Stimulated activated CD4-positive, alpha-beta T cell treated with anti-CD3 and anti-CD28 coated beads, TNF-alpha, amount 100 ng/mL, for 4 hours (primary cell): Measurements from ENCODE around the gene GNPTAB.

ENCODE experiments used
- DNase-seq, 3 experiments: peaks; one replicate each; pipeline ENCODE4 v3.0.0-alpha.2; 2020; ENCODE audit warnings: low read depth in 3 of 3

Gene GNPTAB

DNA sequence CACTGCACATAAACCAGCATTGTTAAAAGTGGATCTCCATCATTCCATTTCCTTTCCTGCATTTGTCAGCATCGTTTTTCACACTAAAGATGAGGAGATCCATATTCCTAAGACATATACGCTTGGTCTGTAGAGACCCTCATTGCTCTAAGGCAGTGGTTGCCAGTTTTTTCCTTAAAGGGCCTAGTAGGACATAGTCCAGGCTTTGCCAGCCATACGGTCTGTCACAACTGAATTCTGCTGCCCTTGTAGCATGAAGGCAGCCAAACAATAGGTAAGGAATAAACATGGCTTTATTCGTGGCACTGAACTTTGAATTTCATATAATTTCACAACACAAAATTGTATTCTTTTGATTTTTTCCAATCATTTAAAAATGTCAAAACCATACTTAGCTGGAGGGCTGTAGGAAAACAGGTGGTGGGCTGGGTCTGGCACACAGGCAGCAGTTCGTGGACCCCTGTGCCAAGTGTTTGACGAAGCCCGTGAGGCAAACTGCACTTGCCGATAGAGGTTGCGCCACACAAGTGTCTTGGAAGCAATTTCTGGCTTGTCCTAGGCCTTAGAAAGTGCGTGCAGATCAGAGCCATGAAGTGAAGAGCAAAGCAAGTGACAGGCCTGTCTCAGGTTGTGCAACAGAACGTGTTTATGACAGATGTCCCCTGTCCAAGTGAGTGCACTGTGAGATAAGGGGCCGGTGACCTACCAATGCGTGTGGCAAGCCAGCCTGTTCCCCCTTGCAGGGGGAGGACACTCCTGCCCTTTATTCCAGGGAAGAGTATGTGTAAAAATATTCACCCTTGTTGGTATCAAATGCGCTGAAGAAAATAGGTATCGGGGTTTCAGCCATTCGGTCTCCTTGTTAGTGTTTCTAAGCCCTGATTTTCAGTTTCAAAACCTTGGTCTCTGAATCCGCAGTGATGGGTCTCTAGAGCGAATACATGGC is 134.2 kb downstream of the GNPTAB start:
- peak in 1 of 3 experiments; percentile 6 for DNase-seq

DNA sequence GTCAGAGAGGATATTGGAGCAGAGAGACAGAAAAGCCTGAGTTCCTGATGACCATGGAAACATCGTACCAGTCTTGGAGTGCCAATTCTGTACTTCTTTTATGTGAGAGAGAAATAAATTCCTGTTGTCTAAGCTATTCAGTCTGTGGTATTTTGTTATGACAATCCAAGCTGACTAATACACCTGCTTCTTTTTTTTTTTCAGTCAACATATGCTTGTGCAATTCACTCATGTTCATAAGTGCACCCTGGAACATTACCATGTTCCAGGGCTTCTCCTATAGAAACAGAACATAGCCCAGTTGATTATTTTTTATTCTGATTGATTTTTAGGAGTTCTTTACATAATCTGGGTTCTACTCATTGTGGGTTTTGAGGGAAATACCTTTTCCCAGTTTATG is 135.1 kb downstream of the GNPTAB start:
- DNase-seq = no peak
